Colonic mucosa (tissue), 4 donors: Measurements from ENCODE around the gene ATP8B3. TPM values are rescaled to one million over a fixed set of nuclear protein-coding genes. Genes with fewer than 3 reads are reported as not detected.

Source experiments
- DNase-seq: peaks from one replicate; pipeline ENCODE4 v3.0.0-alpha.2; 2020
- H3K27ac ChIP-seq: fragments of 200-600 bp; one replicate; pipeline ENCODE4 v1.8.0; 2021
- H3K27me3 ChIP-seq: fragments of 200-600 bp; one replicate; pipeline ENCODE4 v1.8.0; 2021
- H3K36me3 ChIP-seq: fragments of 200-600 bp; one replicate; pipeline ENCODE4 v1.8.0; 2021
- H3K4me1 ChIP-seq: fragments of 200-600 bp; one replicate; pipeline ENCODE4 v1.8.0; 2021; ENCODE audit warnings: mild to moderate bottlenecking
- H3K4me3 ChIP-seq: fragments of 200-600 bp; one replicate; pipeline ENCODE4 v1.8.0; 2021
- H3K9ac ChIP-seq, 2 donors: one replicate each; pipeline ENCODE4 v1.7.0; 2013; ENCODE audit warnings: control low read depth in 2 of 2, low read depth in 2 of 2, low read length in 2 of 2
- H3K9me3 ChIP-seq: fragments of 200-600 bp; one replicate; pipeline ENCODE4 v1.8.0; 2021
- intact Hi-C: fragments of 100-400 bp; cut with DNase I; formaldehyde crosslinking; loops from one replicate; pipeline ENCODE4 v1.14.1; 2022
- microRNA-seq: library from miRNA; unstranded; fragments of <30 nt; microRNA quantifications from one replicate; pipeline ENCODE4, GENCODE V29; 2019
- total RNA-seq, 2 donors: library from RNA; stranded (reverse); fragmentation: NEBNext Ultra II Directional in 1 of 2; extraction: Animal tissue kit (Norgen Biotek cat#: 25700) in 1 of 2; gene quantifications; one replicate each; pipeline ENCODE4 v1.2.1, GENCODE V29; 2021
- TF ChIP-seq, protein P1 (sequence below): fragments of 200-600 bp; IDR thresholded peaks from one replicate; pipeline ENCODE4 v1.8.0; 2022; ENCODE audit warnings: antibody characterized with exemption, mild to moderate bottlenecking
- donor health status: healthy.
- donor health status: DM: no; HTN: no; CAD: no.
- donor health status: DM: no; HTN: no; CAD: no.

Gene ATP8B3
- total RNA-seq, 2 donors from 2014 or later, result 0.15 to 0.42 TPM

- DNase-seq, result no peak
- Histone ChIP-seq H3K9ac (no peak overlapping the region), H3K9me3 (no peaks in the 10 kb centered on the region), H3K4me1 (no peaks in the 10 kb centered on the region), H3K36me3 (no peaks in the 10 kb centered on the region), H3K27me3 (peaks cover 17% of the 10 kb centered on the region), H3K4me3 (no peak overlapping the region), H3K27ac (no peak overlapping the region)
- intact Hi-C loops, result no loop called here
- TF ChIP-seq, protein P1, sequence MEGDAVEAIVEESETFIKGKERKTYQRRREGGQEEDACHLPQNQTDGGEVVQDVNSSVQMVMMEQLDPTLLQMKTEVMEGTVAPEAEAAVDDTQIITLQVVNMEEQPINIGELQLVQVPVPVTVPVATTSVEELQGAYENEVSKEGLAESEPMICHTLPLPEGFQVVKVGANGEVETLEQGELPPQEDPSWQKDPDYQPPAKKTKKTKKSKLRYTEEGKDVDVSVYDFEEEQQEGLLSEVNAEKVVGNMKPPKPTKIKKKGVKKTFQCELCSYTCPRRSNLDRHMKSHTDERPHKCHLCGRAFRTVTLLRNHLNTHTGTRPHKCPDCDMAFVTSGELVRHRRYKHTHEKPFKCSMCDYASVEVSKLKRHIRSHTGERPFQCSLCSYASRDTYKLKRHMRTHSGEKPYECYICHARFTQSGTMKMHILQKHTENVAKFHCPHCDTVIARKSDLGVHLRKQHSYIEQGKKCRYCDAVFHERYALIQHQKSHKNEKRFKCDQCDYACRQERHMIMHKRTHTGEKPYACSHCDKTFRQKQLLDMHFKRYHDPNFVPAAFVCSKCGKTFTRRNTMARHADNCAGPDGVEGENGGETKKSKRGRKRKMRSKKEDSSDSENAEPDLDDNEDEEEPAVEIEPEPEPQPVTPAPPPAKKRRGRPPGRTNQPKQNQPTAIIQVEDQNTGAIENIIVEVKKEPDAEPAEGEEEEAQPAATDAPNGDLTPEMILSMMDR, result no peak
Observed at GRCh38 chr19:1736280-1736679, 75.8 kb downstream of the ATP8B3 start.

DNA sequence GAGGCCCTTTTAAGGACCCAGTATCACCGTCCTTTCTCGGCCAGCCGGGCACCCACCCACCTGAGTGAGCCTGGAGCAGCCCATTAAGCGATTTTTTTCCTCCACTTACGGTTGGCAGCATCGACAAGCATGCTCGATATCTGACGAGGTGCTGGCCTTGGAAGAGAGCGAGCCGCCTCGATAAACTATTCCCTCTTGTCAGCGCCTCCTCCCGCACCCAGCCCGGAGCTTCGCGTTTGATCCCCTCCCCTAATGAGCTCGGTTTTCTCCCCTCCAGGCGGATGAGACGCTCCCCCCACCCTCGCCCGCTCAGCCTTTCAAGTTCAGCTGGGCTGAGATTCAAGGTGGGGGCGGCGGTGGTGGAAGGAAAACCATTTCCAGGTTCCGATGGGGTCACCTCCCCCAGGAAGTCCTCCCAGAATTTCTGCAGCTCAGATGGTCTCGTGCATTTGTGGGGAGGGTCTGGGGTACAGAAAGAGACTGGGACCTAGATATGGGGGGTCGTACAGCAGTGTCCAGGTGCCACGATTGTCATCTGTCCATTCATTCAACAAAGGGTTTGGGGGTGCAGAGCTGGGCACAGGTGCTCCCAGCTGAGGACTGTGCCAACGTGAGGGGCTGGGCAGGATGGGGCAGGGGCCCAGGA is 77.6 kb downstream of the ATP8B3 start:
- TF ChIP-seq, protein P1, result no peak
- Histone ChIP-seq H3K4me3 (no peak overlapping the region), H3K9me3 (no peaks in the 10 kb centered on the region), H3K36me3 (no peaks in the 10 kb centered on the region), H3K27ac (no peak overlapping the region), H3K4me1 (no peaks in the 10 kb centered on the region), H3K27me3 (peaks cover 17% of the 10 kb centered on the region), H3K9ac (no peak overlapping the region)
- DNase-seq, result no peak
- intact Hi-C loops, result no loop called here

Small RNAs within 50 kb of the gene (microRNA-seq; reads per million reads assigned to microRNA genes)
- 3.3 reads per million for gene MIR1909

Other genes starting within 250 kb of the ATP8B3 start
- 10 to 100 TPM; 31.9 to 54.3 TPM for gene MEX3D, start 244.0 kb downstream of the ATP8B3 start, total RNA-seq
- 100 to 1,000 TPM in 1 of 2 donors, 10 to 100 TPM in 1; 44.9 to 109 TPM for gene MBD3, start 219.4 kb downstream of the ATP8B3 start, total RNA-seq
- 100 to 1,000 TPM; 325 to 336 TPM for gene UQCR11, start 206.8 kb downstream of the ATP8B3 start, total RNA-seq
- gene TCF3, start 159.7 kb downstream of the ATP8B3 start, total RNA-seq, result 100 to 1,000 TPM in 1 of 2 donors, 10 to 100 TPM in 1; 64.2 to 114 TPM
- gene ONECUT3, start 58.8 kb downstream of the ATP8B3 start, total RNA-seq, result under 1 TPM in 1 of 2 donors, not detected in 1; 0.05 TPM
- 10 to 100 TPM; 42.0 to 51.7 TPM for gene REXO1, start 36.2 kb upstream of the ATP8B3 start, total RNA-seq
- 10 to 100 TPM; 31.1 to 34.8 TPM for gene KLF16, start 51.3 kb upstream of the ATP8B3 start, total RNA-seq
- 10 to 100 TPM; 53.3 to 78.5 TPM for gene ABHD17A, start 73.2 kb upstream of the ATP8B3 start, total RNA-seq
- gene ADAT3, start 93.1 kb upstream of the ATP8B3 start, total RNA-seq, result 10 to 100 TPM; 14.2 to 24.7 TPM
- 10 to 100 TPM; 57.4 to 91.8 TPM for gene SCAMP4, start 93.1 kb upstream of the ATP8B3 start, total RNA-seq
- gene CSNK1G2, start 128.9 kb upstream of the ATP8B3 start, total RNA-seq, result 10 to 100 TPM; 55.3 to 61.0 TPM
- gene BTBD2, start 203.4 kb upstream of the ATP8B3 start, total RNA-seq, result 10 to 100 TPM; 74.5 to 81.5 TPM
- gene MKNK2, start 239.0 kb upstream of the ATP8B3 start, total RNA-seq, result 100 to 1,000 TPM; 358 to 589 TPM